H1 (cell line): ENCODE results near the gene ENTREP3. TPM values are rescaled to one million over a fixed set of nuclear protein-coding genes. Genes with fewer than 3 reads are reported as not detected.

Source experiments
- CBX8 ChIP-seq: fragments of 300-800, 300-1000 bp; sonication (generic); IDR thresholded peaks from 2 replicates; pipeline ENCODE4 v1.7.1; 2016; ENCODE audit warnings: low read depth, low read length, borderline replicate concordance
- EGR1 ChIP-seq: IDR thresholded peaks from 2 replicates; pipeline ENCODE4 v1.6.1; 2011; ENCODE audit warnings: low read depth, low read length, borderline replicate concordance
- RNF2 ChIP-seq: fragments of 200-900, 300-1000 bp; sonication (generic); IDR thresholded peaks from 2 replicates; pipeline ENCODE4 v1.7.1; 2016; ENCODE audit warnings: borderline replicate concordance, low read depth, mild to moderate bottlenecking, antibody characterized with exemption, low read length; ENCODE audit not compliant: poor library complexity, severe bottlenecking; ENCODE audit errors: missing control alignments
- polyA plus RNA-seq, 7 experiments: library from polyadenylated mRNA; depleted of rRNA in 3 of 7; stranded (reverse) in 5 of 7; unstranded in 2 of 7; fragments of >200 nt in 5 of 7; fragments of 200-250 nt in 2 of 7; gene quantifications; 1 replicate in 5 of 7; 2 replicates in 1 of 7; 4 replicates in 1 of 7; pipeline versions ENCODE4 v1.2.1 to v1.2.3, GENCODE V29; 2011 to 2013; ENCODE audit warnings: missing spikeins in 2 of 7, mixed read lengths in 2 of 7
- total RNA-seq: library from RNA; stranded (reverse); fragmentation: NEBNext Ultra II Directional; extraction: Animal tissue kit (Norgen Biotek cat#: 25700); gene quantifications from 2 replicates; pipeline ENCODE4 v1.2.1, GENCODE V29; 2021
- TF ChIP-seq, protein P1 (sequence below), 3 experiments: IDR thresholded peaks; 1 replicate in 2 of 3; 2 replicates in 1 of 3; pipeline versions ENCODE4 v1.5.1 to v1.6.1; 2011; ENCODE audit warnings: low read length in 3 of 3, mild to moderate bottlenecking in 3 of 3, inconsistent platforms in 2 of 3, low read depth in 1 of 3, moderate library complexity in 1 of 3; ENCODE audit not compliant: insufficient read depth in 1 of 3; ENCODE audit errors: control extremely low read depth in 1 of 3

Gene ENTREP3
- total and polyA plus RNA-seq, 2 of the 8 experiments (the other 6 are each of a cell fraction or from before 2014, with no cell fraction given): 22.8 to 52.2 TPM

DNA sequence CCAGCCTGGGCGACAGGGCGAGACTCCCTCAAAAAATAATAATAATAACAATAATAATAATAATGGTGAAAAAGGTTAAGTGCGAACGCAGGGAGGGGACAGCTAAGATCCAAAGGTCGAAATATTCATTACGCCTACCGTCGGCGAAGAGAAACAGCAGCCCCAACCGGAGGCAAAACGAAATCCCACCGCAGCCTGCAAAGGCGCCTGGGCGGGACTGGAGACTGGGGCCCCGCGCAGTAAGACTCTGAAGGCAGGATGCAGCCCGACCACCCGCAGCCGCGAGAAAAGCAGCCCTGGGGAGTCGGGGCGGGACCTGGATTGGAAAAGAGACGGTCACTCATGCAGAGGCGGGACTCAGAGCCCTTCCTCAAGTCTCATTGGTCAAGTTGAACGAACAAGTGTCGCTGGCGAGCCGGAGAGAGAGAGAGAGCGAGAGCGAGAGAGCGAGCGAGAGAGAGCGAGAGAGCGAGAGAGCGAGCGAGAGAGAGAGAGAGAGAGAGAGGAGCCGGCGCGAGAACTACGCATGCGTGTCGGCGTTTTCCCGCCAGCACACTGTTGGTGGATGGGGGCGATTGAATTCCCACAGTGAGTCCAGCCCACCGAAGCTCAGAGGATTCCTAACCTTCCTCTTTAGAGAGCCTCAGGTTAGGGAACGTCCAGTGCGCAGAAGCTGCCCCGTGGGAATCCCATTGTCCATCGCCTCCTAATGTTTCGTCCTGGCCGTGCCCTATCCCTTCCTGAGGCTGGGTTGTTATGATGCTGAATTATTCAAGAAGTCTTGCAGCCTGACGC lies 10.7 kb downstream of the ENTREP3 start (continued):
- TF ChIP-seq, protein P1, sequence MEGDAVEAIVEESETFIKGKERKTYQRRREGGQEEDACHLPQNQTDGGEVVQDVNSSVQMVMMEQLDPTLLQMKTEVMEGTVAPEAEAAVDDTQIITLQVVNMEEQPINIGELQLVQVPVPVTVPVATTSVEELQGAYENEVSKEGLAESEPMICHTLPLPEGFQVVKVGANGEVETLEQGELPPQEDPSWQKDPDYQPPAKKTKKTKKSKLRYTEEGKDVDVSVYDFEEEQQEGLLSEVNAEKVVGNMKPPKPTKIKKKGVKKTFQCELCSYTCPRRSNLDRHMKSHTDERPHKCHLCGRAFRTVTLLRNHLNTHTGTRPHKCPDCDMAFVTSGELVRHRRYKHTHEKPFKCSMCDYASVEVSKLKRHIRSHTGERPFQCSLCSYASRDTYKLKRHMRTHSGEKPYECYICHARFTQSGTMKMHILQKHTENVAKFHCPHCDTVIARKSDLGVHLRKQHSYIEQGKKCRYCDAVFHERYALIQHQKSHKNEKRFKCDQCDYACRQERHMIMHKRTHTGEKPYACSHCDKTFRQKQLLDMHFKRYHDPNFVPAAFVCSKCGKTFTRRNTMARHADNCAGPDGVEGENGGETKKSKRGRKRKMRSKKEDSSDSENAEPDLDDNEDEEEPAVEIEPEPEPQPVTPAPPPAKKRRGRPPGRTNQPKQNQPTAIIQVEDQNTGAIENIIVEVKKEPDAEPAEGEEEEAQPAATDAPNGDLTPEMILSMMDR (IDR thresholded peaks at IDR 0.05; ENCODE audit: control extremely low read depth in 1 of 3, insufficient read depth in 1 of 3, low read depth in 1 of 3, low read length in 3 of 3): peak in 2 of 3 experiments; percentile 20 to 21; a peak in 2 of 4 replicates
- TF ChIP-seq EGR1 (0 out of 2 replicates have a peak, but pooled peaks have one; percentile 31), RNF2 (no peak), CBX8 (no peak)
